ENCODE results near the gene TMIGD1. TPM values are rescaled to one million over a fixed set of nuclear protein-coding genes. Genes with fewer than 3 reads are reported as not detected.

The TMIGD1 gene
- total and polyA plus RNA-seq, 2 of the 13 experiments (the other 11 are each of a cell fraction or from before 2014, with no cell fraction given): not detected

- no peak for TF ChIP-seq ARHGAP35 (CRISPR knock-in tag; IDR thresholded peaks at IDR 0.05; ENCODE audit: borderline replicate concordance)
- TF ChIP-seq ZNF772 (CRISPR knock-in tag; IDR thresholded peaks at IDR 0.05): peak; percentile 64; the same call in 1 of the 2 replicates
- TF ChIP-seq SETDB1 (CRISPR knock-in tag; IDR thresholded peaks at IDR 0.05; ENCODE audit: borderline replicate concordance): no peak
- no peak for TF ChIP-seq CHCHD3 (CRISPR knock-in tag; IDR thresholded peaks at IDR 0.05)
- TF ChIP-seq NFIC (IDR thresholded peaks at IDR 0.05; ENCODE audit: low read length): peak; percentile 92
- peak; percentile 68; the same call in 1 of the 2 replicates for TF ChIP-seq SSRP1 (CRISPR knock-in tag; IDR thresholded peaks at IDR 0.05)
- TF ChIP-seq ZSCAN21 (CRISPR knock-in tag; IDR thresholded peaks at IDR 0.05; ENCODE audit: borderline replicate concordance): no peak
- TF ChIP-seq POLR2G (IDR thresholded peaks at IDR 0.05; ENCODE audit: low read depth, low read length): peak; percentile 84
- no peak for TF ChIP-seq ZNF256 (CRISPR knock-in tag; conservative IDR thresholded peaks at IDR 0.05)
- 0 out of 2 replicates have a peak, but pooled peaks have one; percentile 17 for TF ChIP-seq KLF6 (CRISPR knock-in tag; IDR thresholded peaks at IDR 0.05)
- no peak for TF ChIP-seq ZNF607 (CRISPR knock-in tag; IDR thresholded peaks at IDR 0.05; ENCODE audit: borderline replicate concordance)
- TF ChIP-seq ELF1 (CRISPR knock-in tag; IDR thresholded peaks at IDR 0.05): peak; percentile 58
- TF ChIP-seq ZC3H4 (CRISPR knock-in tag; IDR thresholded peaks at IDR 0.05; ENCODE audit: borderline replicate concordance): peak; percentile 58; the same call in 1 of the 2 replicates
- no peak for TF ChIP-seq ZNF570 (CRISPR knock-in tag; IDR thresholded peaks at IDR 0.05; ENCODE audit: borderline replicate concordance)
- no peak for TF ChIP-seq EED (CRISPR knock-in tag; IDR thresholded peaks at IDR 0.05)
- no peak for TF ChIP-seq HNRNPUL1 (IDR thresholded peaks at IDR 0.05; ENCODE audit: low read depth, low read length)
- TF ChIP-seq PATZ1 (CRISPR knock-in tag; IDR thresholded peaks at IDR 0.05): peak; percentile 76
- no peak; the same call in 1 of the 2 replicates for TF ChIP-seq ZNF205 (CRISPR knock-in tag; IDR thresholded peaks at IDR 0.05)
- no peak for TF ChIP-seq ZBTB8A (CRISPR knock-in tag; IDR thresholded peaks at IDR 0.05; ENCODE audit: borderline replicate concordance, low read depth)
- TF ChIP-seq MATR3 (CRISPR knock-in tag; IDR thresholded peaks at IDR 0.05): no peak
- 0 out of 2 replicates have a peak, but pooled peaks have one; percentile 53 for TF ChIP-seq ZFP82 (CRISPR knock-in tag; IDR thresholded peaks at IDR 0.05; ENCODE audit: borderline replicate concordance)
- TF ChIP-seq, protein P1, sequence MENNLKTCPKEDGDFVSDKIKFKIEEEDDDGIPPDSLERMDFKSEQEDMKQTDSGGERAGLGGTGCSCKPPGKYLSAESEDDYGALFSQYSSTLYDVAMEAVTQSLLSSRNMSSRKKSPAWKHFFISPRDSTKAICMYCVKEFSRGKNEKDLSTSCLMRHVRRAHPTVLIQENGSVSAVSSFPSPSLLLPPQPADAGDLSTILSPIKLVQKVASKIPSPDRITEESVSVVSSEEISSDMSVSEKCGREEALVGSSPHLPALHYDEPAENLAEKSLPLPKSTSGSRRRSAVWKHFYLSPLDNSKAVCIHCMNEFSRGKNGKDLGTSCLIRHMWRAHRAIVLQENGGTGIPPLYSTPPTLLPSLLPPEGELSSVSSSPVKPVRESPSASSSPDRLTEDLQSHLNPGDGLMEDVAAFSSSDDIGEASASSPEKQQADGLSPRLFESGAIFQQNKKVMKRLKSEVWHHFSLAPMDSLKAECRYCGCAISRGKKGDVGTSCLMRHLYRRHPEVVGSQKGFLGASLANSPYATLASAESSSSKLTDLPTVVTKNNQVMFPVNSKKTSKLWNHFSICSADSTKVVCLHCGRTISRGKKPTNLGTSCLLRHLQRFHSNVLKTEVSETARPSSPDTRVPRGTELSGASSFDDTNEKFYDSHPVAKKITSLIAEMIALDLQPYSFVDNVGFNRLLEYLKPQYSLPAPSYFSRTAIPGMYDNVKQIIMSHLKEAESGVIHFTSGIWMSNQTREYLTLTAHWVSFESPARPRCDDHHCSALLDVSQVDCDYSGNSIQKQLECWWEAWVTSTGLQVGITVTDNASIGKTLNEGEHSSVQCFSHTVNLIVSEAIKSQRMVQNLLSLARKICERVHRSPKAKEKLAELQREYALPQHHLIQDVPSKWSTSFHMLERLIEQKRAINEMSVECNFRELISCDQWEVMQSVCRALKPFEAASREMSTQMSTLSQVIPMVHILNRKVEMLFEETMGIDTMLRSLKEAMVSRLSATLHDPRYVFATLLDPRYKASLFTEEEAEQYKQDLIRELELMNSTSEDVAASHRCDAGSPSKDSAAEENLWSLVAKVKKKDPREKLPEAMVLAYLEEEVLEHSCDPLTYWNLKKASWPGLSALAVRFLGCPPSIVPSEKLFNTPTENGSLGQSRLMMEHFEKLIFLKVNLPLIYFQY (CRISPR knock-in tag; IDR thresholded peaks at IDR 0.05; ENCODE audit: borderline replicate concordance): peak; percentile 31; the same call in 1 of the 2 replicates
- TF ChIP-seq, protein P2, sequence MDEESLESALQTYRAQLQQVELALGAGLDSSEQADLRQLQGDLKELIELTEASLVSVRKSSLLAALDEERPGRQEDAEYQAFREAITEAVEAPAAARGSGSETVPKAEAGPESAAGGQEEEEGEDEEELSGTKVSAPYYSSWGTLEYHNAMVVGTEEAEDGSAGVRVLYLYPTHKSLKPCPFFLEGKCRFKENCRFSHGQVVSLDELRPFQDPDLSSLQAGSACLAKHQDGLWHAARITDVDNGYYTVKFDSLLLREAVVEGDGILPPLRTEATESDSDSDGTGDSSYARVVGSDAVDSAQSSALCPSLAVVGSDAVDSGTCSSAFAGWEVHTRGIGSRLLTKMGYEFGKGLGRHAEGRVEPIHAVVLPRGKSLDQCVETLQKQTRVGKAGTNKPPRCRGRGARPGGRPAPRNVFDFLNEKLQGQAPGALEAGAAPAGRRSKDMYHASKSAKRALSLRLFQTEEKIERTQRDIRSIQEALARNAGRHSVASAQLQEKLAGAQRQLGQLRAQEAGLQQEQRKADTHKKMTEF (CRISPR knock-in tag; IDR thresholded peaks at IDR 0.05): peak; percentile 94
- TF ChIP-seq IKZF1 (IDR thresholded peaks at IDR 0.05): no peak
Observed at GRCh38 chr17:30344283-30345088, 10.6 kb upstream of the TMIGD1 start (continued).
